Kidney (tissue), 14 donors: ENCODE measurements around the gene TANC1. TPM values are rescaled to one million over a fixed set of nuclear protein-coding genes. Genes with fewer than 3 reads are reported as not detected.

Experiments used
- DNase-seq, 5 donors: peaks; one replicate each; pipeline ENCODE4 v3.0.0-alpha.2; 2013 to 2020
- FAIRE-seq: peaks from 2 replicates; lab custom pipeline; 2012; peaks lifted over from hg19 to GRCh38; lab: Jason Lieb, UNC
- H3K27ac ChIP-seq, 2 donors: one replicate each; pipeline ENCODE4 v1.7.0; 2013; ENCODE audit warnings: low read depth in 2 of 2, low read length in 2 of 2, inconsistent platforms in 1 of 2
- H3K27me3 ChIP-seq: one replicate; pipeline ENCODE4 v1.7.1; 2013; ENCODE audit warnings: low read length, inconsistent platforms; ENCODE audit not compliant: control insufficient read depth, insufficient read depth
- H3K36me3 ChIP-seq, 3 donors: one replicate each; pipeline versions ENCODE4 v1.7.0 to v1.7.1; 2013; ENCODE audit warnings: low read length in 3 of 3, control low read depth in 1 of 3, inconsistent platforms in 1 of 3; ENCODE audit not compliant: insufficient read depth in 3 of 3, control insufficient read depth in 2 of 3
- H3K4me1 ChIP-seq, 3 donors: one replicate each; pipeline versions ENCODE4 v1.7.0 to v1.7.1; 2013; ENCODE audit warnings: low read length in 3 of 3, inconsistent platforms in 1 of 3, low read depth in 1 of 3; ENCODE audit not compliant: control insufficient read depth in 2 of 3, insufficient read depth in 2 of 3
- H3K4me3 ChIP-seq, 3 donors: one replicate each; pipeline versions ENCODE4 v1.7.0 to v1.8.1; 2013; ENCODE audit warnings: low read length in 3 of 3, control low read depth in 1 of 3, inconsistent platforms in 1 of 3
- H3K9ac ChIP-seq, 3 donors: one replicate each; pipeline versions ENCODE4 v1.7.0 to v1.7.1; 2013; ENCODE audit warnings: low read length in 3 of 3, control low read depth in 1 of 3, inconsistent platforms in 1 of 3
- H3K9me3 ChIP-seq, 3 donors: one replicate each; pipeline versions ENCODE4 v1.7.0 to v1.7.1; 2013; ENCODE audit warnings: low read length in 3 of 3, control low read depth in 1 of 3, inconsistent platforms in 1 of 3; ENCODE audit not compliant: control insufficient read depth in 2 of 3, insufficient read depth in 1 of 3
- CTCF ChIP-seq: IDR thresholded peaks from 3 replicates; pipeline ENCODE4 v1.5.1; 2012; ENCODE audit warnings: mild to moderate bottlenecking, moderate library complexity, borderline replicate concordance; ENCODE audit not compliant: insufficient read depth; ENCODE audit errors: extremely low read depth
- intact Hi-C: fragments of 100-400 bp; cut with DNase I; formaldehyde crosslinking; loops from one replicate; pipeline ENCODE4 v1.11.1; 2022
- polyA plus RNA-seq: library from polyadenylated mRNA; stranded (reverse); fragments of 350-450 nt; fragmentation: Illumina TruSeq; extraction: RNeasy Lipid Tissue Mini Kit (QIAGEN cat#74804); gene quantifications from one replicate; pipeline ENCODE4 v1.2.3, GENCODE V29; 2014; ENCODE audit warnings: low read depth, low replicate concordance; ENCODE audit not compliant: insufficient read depth
- total RNA-seq: library from RNA; stranded (reverse); fragmentation: NEBNext Ultra II Directional; extraction: Animal tissue kit (Norgen Biotek cat#: 25700); gene quantifications from one replicate; pipeline ENCODE4 v1.2.1, GENCODE V29; 2021
- donor health status: control.
- donor health status: control.
- donor health status: control.
- donor health status: control.
- donor health status: control.
- donor health status: DM: yes; HTN: yes; CAD: no.
- donor health status: Normal renal cell carcinoma (clear cell type).

Gene TANC1
- total and polyA plus RNA-seq, 2 donors from 2014 or later = 9.2 to 39.0 TPM

DNA sequence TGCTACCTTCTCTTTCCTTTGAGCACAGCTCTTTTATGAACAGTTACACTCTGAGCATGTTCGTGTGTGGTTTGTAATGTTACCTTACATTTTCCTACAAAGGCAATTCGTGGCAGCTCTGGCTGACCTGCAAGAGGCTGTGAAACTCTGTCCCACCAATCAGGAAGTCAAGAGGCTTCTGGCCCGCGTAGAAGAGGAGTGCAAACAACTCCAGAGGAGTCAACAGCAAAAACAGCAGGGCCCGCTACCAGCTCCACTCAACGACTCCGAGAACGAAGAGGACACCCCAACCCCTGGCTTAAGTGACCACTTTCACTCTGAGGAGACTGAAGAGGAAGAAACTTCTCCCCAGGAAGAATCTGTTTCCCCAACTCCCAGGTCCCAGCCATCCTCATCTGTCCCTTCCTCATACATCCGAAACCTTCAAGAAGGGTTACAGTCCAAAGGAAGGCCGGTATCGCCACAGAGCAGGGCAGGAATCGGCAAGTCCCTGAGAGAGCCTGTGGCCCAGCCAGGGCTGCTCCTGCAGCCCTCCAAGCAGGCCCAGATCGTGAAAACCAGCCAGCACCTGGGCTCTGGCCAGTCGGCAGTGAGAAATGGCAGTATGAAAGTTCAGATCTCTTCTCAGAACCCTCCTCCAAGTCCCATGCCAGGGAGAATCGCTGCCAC lies 261.2 kb downstream of the TANC1 start:
- H3K36me3 ChIP-seq = peaks cover 0 to 43% (median 13%) of the 10 kb centered on the region in 3 donors
- no peaks in the 10 kb centered on the region for H3K9me3 ChIP-seq
- FAIRE-seq = no peak
- H3K27me3 ChIP-seq = no peaks in the 10 kb centered on the region
- H3K9ac ChIP-seq = no peak overlapping the region
- TF ChIP-seq CTCF = no peak
- H3K4me3 ChIP-seq = no peak overlapping the region
- H3K4me1 ChIP-seq = peaks cover 0 to 3% (median 2%) of the 10 kb centered on the region in 3 donors
- intact Hi-C loops = no loop called here
- H3K27ac ChIP-seq = no peak overlapping the region
- DNase-seq = no peak

DNA sequence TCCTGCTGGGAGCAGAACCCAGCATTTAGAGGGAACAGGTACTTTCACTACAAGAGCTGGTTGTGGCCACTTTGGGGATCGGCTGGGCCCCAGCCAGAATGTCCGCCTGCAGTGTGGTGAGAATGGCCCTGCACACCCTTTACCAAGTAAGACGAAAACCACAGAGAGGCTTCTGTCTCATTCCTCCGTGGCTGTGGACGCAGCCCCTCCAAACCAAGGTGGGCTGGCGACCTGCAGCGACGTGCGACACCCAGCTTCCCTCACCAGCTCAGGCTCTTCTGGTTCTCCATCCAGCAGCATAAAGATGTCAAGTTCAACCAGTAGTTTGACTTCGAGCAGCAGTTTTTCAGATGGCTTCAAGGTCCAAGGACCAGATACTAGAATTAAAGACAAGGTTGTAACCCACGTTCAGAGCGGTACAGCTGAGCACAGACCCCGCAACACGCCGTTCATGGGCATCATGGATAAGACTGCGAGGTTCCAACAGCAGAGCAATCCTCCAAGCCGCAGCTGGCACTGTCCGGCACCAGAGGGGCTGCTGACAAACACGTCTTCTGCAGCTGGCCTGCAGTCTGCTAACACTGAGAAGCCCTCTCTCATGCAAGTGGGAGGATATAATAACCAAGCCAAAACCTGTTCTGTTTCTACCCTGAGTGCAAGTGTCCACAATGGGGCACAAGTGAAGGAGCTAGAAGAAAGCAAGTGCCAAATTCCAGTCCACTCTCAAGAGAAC lies 261.9 kb downstream of the TANC1 start:
- peaks cover 0 to 45% (median 13%) of the 10 kb centered on the region in 3 donors for H3K36me3 ChIP-seq
- no peak overlapping the region for H3K4me3 ChIP-seq
- intact Hi-C loops = no loop called here
- no peak overlapping the region for H3K9ac ChIP-seq
- H3K9me3 ChIP-seq = no peaks in the 10 kb centered on the region
- H3K4me1 ChIP-seq = peaks cover 0 to 3% (median 0%) of the 10 kb centered on the region in 3 donors
- FAIRE-seq (no peak), DNase-seq (no peak)
- no peak for TF ChIP-seq CTCF
- H3K27ac ChIP-seq = no peak overlapping the region
- H3K27me3 ChIP-seq = no peaks in the 10 kb centered on the region

DNA sequence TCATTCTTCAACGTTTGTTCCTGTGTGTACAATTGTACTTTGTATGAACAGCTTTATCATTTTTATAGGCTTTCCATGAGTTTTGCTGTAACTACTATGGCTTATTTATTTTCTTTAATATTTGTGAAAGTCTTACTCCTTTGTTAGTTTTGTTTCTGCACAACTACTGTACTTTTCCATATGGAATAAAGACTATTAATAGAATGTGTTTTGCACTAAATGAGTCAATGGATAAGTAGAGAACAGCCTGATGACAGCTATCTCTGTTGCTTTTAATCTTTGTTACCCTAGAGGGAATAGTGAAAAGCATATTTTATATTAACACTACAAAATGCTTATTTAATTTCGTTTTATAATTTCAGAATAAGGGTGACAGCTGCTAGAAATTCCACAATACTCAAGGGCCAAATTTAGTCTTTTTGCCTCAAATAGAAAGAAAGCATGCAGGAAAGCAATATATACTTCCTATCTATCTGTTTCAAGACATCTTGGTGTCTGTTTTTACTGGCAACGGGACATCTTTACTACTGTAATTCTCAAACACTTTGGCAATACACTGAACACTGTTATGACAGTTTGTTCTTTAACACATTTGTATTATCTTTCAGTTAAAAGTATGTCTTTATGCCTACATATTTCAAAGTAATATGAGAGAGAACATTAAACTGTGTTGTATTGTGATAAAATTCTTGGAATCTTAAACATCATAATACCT lies 264.2 kb downstream of the TANC1 start:
- no peak overlapping the region for H3K4me3 ChIP-seq
- no peak overlapping the region for H3K9ac ChIP-seq
- H3K27ac ChIP-seq = no peak overlapping the region
- H3K9me3 ChIP-seq = no peaks in the 10 kb centered on the region
- peaks cover 0 to 48% (median 18%) of the 10 kb centered on the region in 3 donors for H3K36me3 ChIP-seq
- FAIRE-seq = no peak
- no peaks in the 10 kb centered on the region for H3K27me3 ChIP-seq
- TF ChIP-seq CTCF = no peak
- no peaks in the 10 kb centered on the region for H3K4me1 ChIP-seq
- no peak for DNase-seq
- intact Hi-C loops = no loop called here
